Measurements from ENCODE around the gene EIF4ENIF1.

The EIF4ENIF1 gene

GRCh38 chr22:31533374-31533773, 43.7 kb upstream of the EIF4ENIF1 start:
- Histone ChIP-seq H3K27ac (ENCODE audit: low read length, poor library complexity, severe bottlenecking) (no peak overlapping the region), H3K9me3 (ENCODE audit: control insufficient read depth, low read length) (no peaks in the 10 kb centered on the region), H2BK12ac (ENCODE audit: low read length in 2 of 2) (no peak overlapping the region), H3K4ac (ENCODE audit: low read depth in 1 of 2, low read length in 2 of 2) (no peak overlapping the region), H3K4me2 (ENCODE audit: low read length, poor library complexity, severe bottlenecking) (no peak overlapping the region), H3K4me3 (ENCODE audit: insufficient read depth in 1 of 2, low read depth in 1 of 2, low read length in 2 of 2) (no peak overlapping the region), H2BK120ac (ENCODE audit: low read depth, low read length) (no peak overlapping the region), H3K9ac (ENCODE audit: low read length) (no peak overlapping the region), H2AK5ac (ENCODE audit: low read length, severe bottlenecking) (no peak overlapping the region), H3K36me3 (ENCODE audit: control insufficient read depth in 1 of 2, insufficient read depth in 2 of 2, low read depth in 1 of 2, low read length in 2 of 2) (peaks cover 0 to 15% of the 10 kb centered on the region in 2 experiments), H4K91ac (ENCODE audit: low read length) (no peak overlapping the region), H3K79me1 (replicated peaks; ENCODE audit: low read length, poor library complexity, severe bottlenecking) (peaks cover 5% of the 10 kb centered on the region), H3K18ac (ENCODE audit: low read depth in 1 of 2, low read length in 2 of 2) (no peak overlapping the region), H2BK5ac (ENCODE audit: low read depth, low read length, poor library complexity, severe bottlenecking) (no peak overlapping the region), H2BK15ac (ENCODE audit: low read depth, poor library complexity, severe bottlenecking) (no peak overlapping the region), H3K14ac (ENCODE audit: low read length in 2 of 2) (no peak overlapping the region), H3K27me3 (ENCODE audit: control insufficient read depth in 1 of 2, insufficient read depth in 1 of 2, low read length in 2 of 2) (no peaks in the 10 kb centered on the region), H4K8ac (ENCODE audit: low read length) (no peak overlapping the region), H3K23ac (ENCODE audit: low read length in 2 of 2) (no peak overlapping the region), H2AFZ (ENCODE audit: low read depth, low read length) (no peak overlapping the region), H3K4me1 (ENCODE audit: control insufficient read depth, insufficient read depth, low read depth, low read length) (no peaks in the 10 kb centered on the region)
- DNase-seq: no peak
- 93% methylated on average over 5 of the region's 5 CpGs for WGBS

GRCh38 chr22:31532060-31532459, 42.4 kb upstream of the EIF4ENIF1 start:
- H3K4ac ChIP-seq (ENCODE audit: low read depth in 1 of 2, low read length in 2 of 2): no peak overlapping the region
- no peak overlapping the region for H3K23ac ChIP-seq (ENCODE audit: low read length in 2 of 2)
- peak overlapping the region in 1 of 2 experiments; percentile 21 for H3K18ac ChIP-seq (ENCODE audit: low read depth in 1 of 2, low read length in 2 of 2)
- peak overlapping the region; percentile 77 for H2AK5ac ChIP-seq (ENCODE audit: low read length, severe bottlenecking)
- no peak overlapping the region for H3K9ac ChIP-seq (ENCODE audit: low read length)
- H2AFZ ChIP-seq (ENCODE audit: low read depth, low read length): no peak overlapping the region
- no peak overlapping the region for H3K4me3 ChIP-seq (ENCODE audit: insufficient read depth in 1 of 2, low read depth in 1 of 2, low read length in 2 of 2)
- 100% methylated on average over 1 of the region's 1 CpG for whole genome bisulfite sequencing
- no peaks in the 10 kb centered on the region for H3K27me3 ChIP-seq (ENCODE audit: control insufficient read depth in 1 of 2, insufficient read depth in 1 of 2, low read length in 2 of 2)
- H3K4me2 ChIP-seq (ENCODE audit: low read length, poor library complexity, severe bottlenecking): no peak overlapping the region
- H3K14ac ChIP-seq (ENCODE audit: low read length in 2 of 2): no peak overlapping the region
- H3K9me3 ChIP-seq (ENCODE audit: control insufficient read depth, low read length): no peaks in the 10 kb centered on the region
- H4K91ac ChIP-seq (ENCODE audit: low read length): no peak overlapping the region
- H3K4me1 ChIP-seq (ENCODE audit: control insufficient read depth, insufficient read depth, low read depth, low read length): no peaks in the 10 kb centered on the region
- DNase-seq: peak; percentile 35
- H2BK12ac ChIP-seq (ENCODE audit: low read length in 2 of 2): no peak overlapping the region
- H2BK5ac ChIP-seq (ENCODE audit: low read depth, low read length, poor library complexity, severe bottlenecking): no peak overlapping the region
- peaks cover 0 to 13% of the 10 kb centered on the region in 2 experiments for H3K36me3 ChIP-seq (ENCODE audit: control insufficient read depth in 1 of 2, insufficient read depth in 2 of 2, low read depth in 1 of 2, low read length in 2 of 2)
- H3K79me1 ChIP-seq (replicated peaks; ENCODE audit: low read length, poor library complexity, severe bottlenecking): peaks cover 9% of the 10 kb centered on the region
- H2BK15ac ChIP-seq (ENCODE audit: low read depth, poor library complexity, severe bottlenecking): no peak overlapping the region
- no peak overlapping the region for H3K27ac ChIP-seq (ENCODE audit: low read length, poor library complexity, severe bottlenecking)
- H2BK120ac ChIP-seq (ENCODE audit: low read depth, low read length): no peak overlapping the region
- peak overlapping the region; percentile 15 for H4K8ac ChIP-seq (ENCODE audit: low read length)

- peak overlapping the region; percentile 47 for H3K27ac ChIP-seq (ENCODE audit: low read length, poor library complexity, severe bottlenecking)
- H2BK12ac ChIP-seq (ENCODE audit: low read length in 2 of 2): no peak overlapping the region
- no peak overlapping the region for H3K4ac ChIP-seq (ENCODE audit: low read depth in 1 of 2, low read length in 2 of 2)
- no peaks in the 10 kb centered on the region for H3K27me3 ChIP-seq (ENCODE audit: control insufficient read depth in 1 of 2, insufficient read depth in 1 of 2, low read length in 2 of 2)
- no peak overlapping the region for H3K23ac ChIP-seq (ENCODE audit: low read length in 2 of 2)
- no CpG with 5 or more reads among the region's 3 CpGs for WGBS
- H3K18ac ChIP-seq (ENCODE audit: low read depth in 1 of 2, low read length in 2 of 2): no peak overlapping the region
- H3K4me1 ChIP-seq (ENCODE audit: control insufficient read depth, insufficient read depth, low read depth, low read length): no peaks in the 10 kb centered on the region
- no peak overlapping the region for H3K4me3 ChIP-seq (ENCODE audit: insufficient read depth in 1 of 2, low read depth in 1 of 2, low read length in 2 of 2)
- no peak overlapping the region for H2AFZ ChIP-seq (ENCODE audit: low read depth, low read length)
- peak overlapping the region; percentile 37 for H3K9ac ChIP-seq (ENCODE audit: low read length)
- no peaks in the 10 kb centered on the region for H3K9me3 ChIP-seq (ENCODE audit: control insufficient read depth, low read length)
- H3K36me3 ChIP-seq (ENCODE audit: control insufficient read depth in 1 of 2, insufficient read depth in 2 of 2, low read depth in 1 of 2, low read length in 2 of 2): peaks cover 0 to 11% of the 10 kb centered on the region in 2 experiments
- H3K4me2 ChIP-seq (ENCODE audit: low read length, poor library complexity, severe bottlenecking): no peak overlapping the region
- no peak overlapping the region for H4K8ac ChIP-seq (ENCODE audit: low read length)
- H4K91ac ChIP-seq (ENCODE audit: low read length): no peak overlapping the region
- H2BK15ac ChIP-seq (ENCODE audit: low read depth, poor library complexity, severe bottlenecking): no peak overlapping the region
- no peak overlapping the region for H2BK5ac ChIP-seq (ENCODE audit: low read depth, low read length, poor library complexity, severe bottlenecking)
- H3K14ac ChIP-seq (ENCODE audit: low read length in 2 of 2): no peak overlapping the region
- no peak overlapping the region for H2BK120ac ChIP-seq (ENCODE audit: low read depth, low read length)
- no peak overlapping the region for H2AK5ac ChIP-seq (ENCODE audit: low read length, severe bottlenecking)
- H3K79me1 ChIP-seq (replicated peaks; ENCODE audit: low read length, poor library complexity, severe bottlenecking): peaks cover 14% of the 10 kb centered on the region
- DNase-seq: peak; percentile 23
These were observed 41.2 kb upstream of the EIF4ENIF1 start for GRCh38 chr22:31530823-31531195.

GRCh38 chr22:31526270-31526669, 36.6 kb upstream of the EIF4ENIF1 start:
- H3K27me3 ChIP-seq (ENCODE audit: control insufficient read depth in 1 of 2, insufficient read depth in 1 of 2, low read length in 2 of 2): no peaks in the 10 kb centered on the region
- H3K18ac ChIP-seq (ENCODE audit: low read depth in 1 of 2, low read length in 2 of 2): no peak overlapping the region
- no peak overlapping the region for H2AK5ac ChIP-seq (ENCODE audit: low read length, severe bottlenecking)
- peaks cover 3 to 13% of the 10 kb centered on the region in 2 experiments for H3K36me3 ChIP-seq (ENCODE audit: control insufficient read depth in 1 of 2, insufficient read depth in 2 of 2, low read depth in 1 of 2, low read length in 2 of 2)
- no peak overlapping the region for H3K27ac ChIP-seq (ENCODE audit: low read length, poor library complexity, severe bottlenecking)
- H3K23ac ChIP-seq (ENCODE audit: low read length in 2 of 2): no peak overlapping the region
- 94% methylated on average over 6 of the region's 7 CpGs for WGBS
- H2BK5ac ChIP-seq (ENCODE audit: low read depth, low read length, poor library complexity, severe bottlenecking): no peak overlapping the region
- H3K9me3 ChIP-seq (ENCODE audit: control insufficient read depth, low read length): no peaks in the 10 kb centered on the region
- no peak overlapping the region for H2BK120ac ChIP-seq (ENCODE audit: low read depth, low read length)
- no peak overlapping the region for H3K9ac ChIP-seq (ENCODE audit: low read length)
- no peak overlapping the region for H2BK12ac ChIP-seq (ENCODE audit: low read length in 2 of 2)
- H3K4me3 ChIP-seq (ENCODE audit: insufficient read depth in 1 of 2, low read depth in 1 of 2, low read length in 2 of 2): no peak overlapping the region
- no peak overlapping the region for H3K4me2 ChIP-seq (ENCODE audit: low read length, poor library complexity, severe bottlenecking)
- no peak overlapping the region for H3K4ac ChIP-seq (ENCODE audit: low read depth in 1 of 2, low read length in 2 of 2)
- no peaks in the 10 kb centered on the region for H3K4me1 ChIP-seq (ENCODE audit: control insufficient read depth, insufficient read depth, low read depth, low read length)
- H2AFZ ChIP-seq (ENCODE audit: low read depth, low read length): no peak overlapping the region
- peaks cover 16% of the 10 kb centered on the region for H3K79me1 ChIP-seq (replicated peaks; ENCODE audit: low read length, poor library complexity, severe bottlenecking)
- H4K91ac ChIP-seq (ENCODE audit: low read length): no peak overlapping the region
- H3K14ac ChIP-seq (ENCODE audit: low read length in 2 of 2): no peak overlapping the region
- DNase-seq: no peak
- no peak overlapping the region for H2BK15ac ChIP-seq (ENCODE audit: low read depth, poor library complexity, severe bottlenecking)
- H4K8ac ChIP-seq (ENCODE audit: low read length): no peak overlapping the region
